RWPE2 (cell line): Measurements from ENCODE around the gene SLC26A1.

Experiments
- ATAC-seq: fragments of 200-7000 bp; cut with Tn5 transposase; 3 replicates; pipeline ENCODE4 v1.9.1; 2021; ENCODE audit warnings: low read depth
- DNase-seq: peaks from one replicate; pipeline ENCODE4 v3.0.0-alpha.2; 2020; ENCODE audit warnings: low spot score
- H3K27ac ChIP-seq: fragments of 450-650 bp; 2 replicates; pipeline ENCODE4 v1.5.1; 2017; ENCODE audit warnings: mild to moderate bottlenecking; ENCODE audit not compliant: poor library complexity, severe bottlenecking
- H3K27me3 ChIP-seq: fragments of 250-450 bp; sonication (Bioruptor Pico); 2 replicates; pipeline ENCODE4 v1.5.1; 2021; ENCODE audit warnings: mild to moderate bottlenecking, moderate library complexity; ENCODE audit not compliant: insufficient read depth, poor library complexity, severe bottlenecking
- H3K36me3 ChIP-seq: fragments of 250-450 bp; sonication (Bioruptor Pico); 2 replicates; pipeline ENCODE4 v1.5.1; 2020; ENCODE audit warnings: low read depth, mild to moderate bottlenecking, moderate library complexity
- H3K4me1 ChIP-seq: fragments of 250-450 bp; sonication (Bioruptor Pico); 2 replicates; pipeline ENCODE4 v1.5.1; 2021; ENCODE audit warnings: mild to moderate bottlenecking, moderate library complexity; ENCODE audit not compliant: insufficient read depth, poor library complexity, severe bottlenecking
- H3K4me3 ChIP-seq: fragments of 250-450 bp; sonication (Bioruptor Pico); 2 replicates; pipeline ENCODE4 v1.5.1; 2021; ENCODE audit warnings: mild to moderate bottlenecking, moderate library complexity; ENCODE audit not compliant: severe bottlenecking
- H3K9me3 ChIP-seq: fragments of 250-450 bp; sonication (Bioruptor Pico); 2 replicates; pipeline ENCODE4 v1.5.1; 2021; ENCODE audit warnings: mild to moderate bottlenecking, moderate library complexity; ENCODE audit not compliant: severe bottlenecking
- CTCF ChIP-seq: fragments of 450-650 bp; IDR thresholded peaks from one replicate; pipeline ENCODE4 v1.5.1; 2017; ENCODE audit warnings: mild to moderate bottlenecking, moderate library complexity; ENCODE audit not compliant: poor library complexity, severe bottlenecking

Gene SLC26A1

GRCh38 chr4:1017706-1018105 is 24.5 kb upstream of the SLC26A1 start:
- Histone ChIP-seq H3K36me3 (no peaks in the 10 kb centered on the region), H3K4me1 (no peaks in the 10 kb centered on the region), H3K4me3 (no peak overlapping the region), H3K27ac (no peak overlapping the region), H3K9me3 (no peaks in the 10 kb centered on the region), H3K27me3 (no peaks in the 10 kb centered on the region)
- no peak for ATAC-seq
- no peak for DNase-seq
- no peak for TF ChIP-seq CTCF

- Histone ChIP-seq H3K27ac (no peak overlapping the region), H3K27me3 (no peaks in the 10 kb centered on the region), H3K4me3 (no peak overlapping the region), H3K4me1 (no peaks in the 10 kb centered on the region), H3K36me3 (no peaks in the 10 kb centered on the region), H3K9me3 (no peaks in the 10 kb centered on the region)
- DNase-seq (no peak), ATAC-seq (no peak)
- no peak for TF ChIP-seq CTCF
Measured at GRCh38 chr4:1017211-1017610, 24.0 kb upstream of the SLC26A1 start.

- Histone ChIP-seq H3K27me3 (no peaks in the 10 kb centered on the region), H3K4me3 (no peak overlapping the region), H3K4me1 (no peaks in the 10 kb centered on the region), H3K36me3 (no peaks in the 10 kb centered on the region), H3K27ac (no peak overlapping the region), H3K9me3 (no peaks in the 10 kb centered on the region)
- TF ChIP-seq CTCF, result no peak
- DNase-seq (no peak), ATAC-seq (no peak)
Measured at GRCh38 chr4:1015746-1016145, 22.5 kb upstream of the SLC26A1 start.

GRCh38 chr4:1015179-1015578 is 22.0 kb upstream of the SLC26A1 start:
- H3K27me3 ChIP-seq, result no peaks in the 10 kb centered on the region
- no peak overlapping the region for H3K27ac ChIP-seq
- no peak overlapping the region for H3K4me3 ChIP-seq
- no peaks in the 10 kb centered on the region for H3K9me3 ChIP-seq
- H3K4me1 ChIP-seq, result peaks cover 3% of the 10 kb centered on the region
- ATAC-seq, result no peak
- H3K36me3 ChIP-seq, result no peaks in the 10 kb centered on the region
- no peak for TF ChIP-seq CTCF
- DNase-seq, result no peak

- H3K27ac ChIP-seq, result no peak overlapping the region
- peaks cover 5% of the 10 kb centered on the region for H3K4me1 ChIP-seq
- no peak for DNase-seq
- H3K9me3 ChIP-seq, result no peaks in the 10 kb centered on the region
- no peak overlapping the region for H3K4me3 ChIP-seq
- no peak for ATAC-seq
- no peaks in the 10 kb centered on the region for H3K36me3 ChIP-seq
- TF ChIP-seq CTCF, result no peak
- H3K27me3 ChIP-seq, result no peaks in the 10 kb centered on the region
Measured at GRCh38 chr4:1014291-1015167, 21.3 kb upstream of the SLC26A1 start.
